ENCODE measurements around the gene PLEKHA7.

Gene PLEKHA7

DNA sequence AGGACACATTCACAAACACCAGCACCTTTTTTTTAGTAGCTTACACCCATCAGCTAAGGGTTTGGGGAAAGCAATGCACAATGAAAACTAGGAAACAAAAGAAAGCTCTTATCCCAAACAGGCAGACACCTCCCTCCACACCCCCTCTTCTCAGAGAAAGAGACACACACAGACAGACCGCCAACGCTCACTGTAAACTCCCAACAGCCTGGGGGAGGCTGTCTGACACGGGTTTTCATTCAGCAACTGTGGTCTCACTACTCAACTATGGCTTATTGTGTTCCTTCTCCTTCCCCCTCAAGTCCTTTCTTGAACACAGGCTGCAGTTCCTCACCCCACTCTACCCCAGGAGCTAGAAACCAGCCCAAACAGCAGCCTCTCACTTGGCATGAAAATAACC lies 152.4 kb downstream of the PLEKHA7 start:
- no peak overlapping the region for H3K4me3 ChIP-seq (replicated peaks in 1 of 2; ENCODE audit: low read depth in 2 of 2, low read length in 2 of 2)
- no peak for DNase-seq (ENCODE audit: low read depth in 2 of 2)
- TF ChIP-seq, protein P1, sequence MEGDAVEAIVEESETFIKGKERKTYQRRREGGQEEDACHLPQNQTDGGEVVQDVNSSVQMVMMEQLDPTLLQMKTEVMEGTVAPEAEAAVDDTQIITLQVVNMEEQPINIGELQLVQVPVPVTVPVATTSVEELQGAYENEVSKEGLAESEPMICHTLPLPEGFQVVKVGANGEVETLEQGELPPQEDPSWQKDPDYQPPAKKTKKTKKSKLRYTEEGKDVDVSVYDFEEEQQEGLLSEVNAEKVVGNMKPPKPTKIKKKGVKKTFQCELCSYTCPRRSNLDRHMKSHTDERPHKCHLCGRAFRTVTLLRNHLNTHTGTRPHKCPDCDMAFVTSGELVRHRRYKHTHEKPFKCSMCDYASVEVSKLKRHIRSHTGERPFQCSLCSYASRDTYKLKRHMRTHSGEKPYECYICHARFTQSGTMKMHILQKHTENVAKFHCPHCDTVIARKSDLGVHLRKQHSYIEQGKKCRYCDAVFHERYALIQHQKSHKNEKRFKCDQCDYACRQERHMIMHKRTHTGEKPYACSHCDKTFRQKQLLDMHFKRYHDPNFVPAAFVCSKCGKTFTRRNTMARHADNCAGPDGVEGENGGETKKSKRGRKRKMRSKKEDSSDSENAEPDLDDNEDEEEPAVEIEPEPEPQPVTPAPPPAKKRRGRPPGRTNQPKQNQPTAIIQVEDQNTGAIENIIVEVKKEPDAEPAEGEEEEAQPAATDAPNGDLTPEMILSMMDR (IDR thresholded peaks at IDR 0.05; ENCODE audit: low read depth, low read length), result no peak

DNA sequence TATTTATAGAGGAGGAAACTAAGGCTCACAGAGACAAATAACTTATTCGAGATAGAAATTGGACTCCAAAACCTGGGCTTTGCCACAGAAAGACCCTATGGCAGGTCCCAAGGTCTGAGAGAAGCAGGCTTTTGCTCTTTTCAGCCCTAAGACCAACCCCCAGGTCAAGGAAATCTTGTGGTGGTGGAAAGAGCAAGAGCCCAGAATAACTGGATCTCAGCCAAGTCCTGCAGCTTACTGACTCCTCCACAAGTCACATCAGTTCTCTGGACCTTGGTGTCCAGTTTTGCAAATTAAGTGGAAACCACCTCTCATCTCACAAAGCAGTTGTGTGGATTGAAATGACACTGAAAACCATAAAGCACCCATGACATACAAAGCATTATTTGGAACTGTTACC lies 153.6 kb downstream of the PLEKHA7 start:
- TF ChIP-seq, protein P1 (IDR thresholded peaks at IDR 0.05; ENCODE audit: low read depth, low read length), result no peak
- no peak overlapping the region for H3K4me3 ChIP-seq (replicated peaks in 1 of 2; ENCODE audit: low read depth in 2 of 2, low read length in 2 of 2)
- DNase-seq (ENCODE audit: low read depth in 2 of 2), result peak in 1 of 2 donors; percentile 18

DNA sequence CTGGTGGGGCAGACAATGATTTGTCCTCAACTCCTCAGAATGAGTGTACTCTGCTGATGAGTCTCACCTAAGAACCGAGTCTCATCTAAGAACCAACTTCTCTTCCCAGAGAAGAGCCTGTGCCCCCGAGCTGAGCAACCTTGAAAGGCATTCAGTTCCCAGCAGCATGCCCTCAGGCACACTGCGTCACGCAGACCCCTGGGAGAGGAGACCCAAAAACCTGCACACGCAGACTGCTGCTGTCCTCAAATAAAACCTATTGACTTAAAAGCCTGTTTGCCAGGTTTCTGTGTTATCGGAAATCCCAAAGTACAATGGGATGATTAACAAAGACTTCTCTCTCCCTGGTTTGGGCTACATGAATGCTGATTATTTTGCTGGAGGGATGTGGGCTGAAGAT lies 154.6 kb downstream of the PLEKHA7 start:
- TF ChIP-seq, protein P1 (IDR thresholded peaks at IDR 0.05; ENCODE audit: low read depth, low read length), result no peak
- no peak overlapping the region for H3K4me3 ChIP-seq (replicated peaks in 1 of 2; ENCODE audit: low read depth in 2 of 2, low read length in 2 of 2)
- DNase-seq (ENCODE audit: low read depth in 2 of 2), result no peak

DNA sequence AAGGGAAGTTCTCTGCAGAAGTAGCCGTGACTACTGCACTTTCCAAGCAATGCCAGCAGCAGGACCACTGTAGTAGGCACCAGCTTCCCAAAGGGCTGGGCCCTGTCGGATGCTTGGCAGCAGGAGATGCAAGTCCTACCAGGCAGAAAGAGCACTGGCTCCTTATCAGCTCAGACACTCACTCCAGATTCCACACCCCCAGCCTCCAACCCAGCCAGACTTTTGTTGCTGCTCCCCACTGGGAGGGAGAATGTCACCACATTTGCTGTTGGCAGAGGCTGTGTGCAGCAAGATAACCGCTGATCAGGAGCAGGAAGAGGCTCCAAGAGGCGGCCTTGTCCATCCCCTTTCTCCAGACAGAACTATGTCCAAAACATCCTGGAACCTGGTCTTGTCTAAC lies 157.0 kb downstream of the PLEKHA7 start:
- TF ChIP-seq, protein P1 (IDR thresholded peaks at IDR 0.05; ENCODE audit: low read depth, low read length), result no peak
- no peak for DNase-seq (ENCODE audit: low read depth in 2 of 2)
- H3K4me3 ChIP-seq (replicated peaks in 1 of 2; ENCODE audit: low read depth in 2 of 2, low read length in 2 of 2), result no peak overlapping the region

DNA sequence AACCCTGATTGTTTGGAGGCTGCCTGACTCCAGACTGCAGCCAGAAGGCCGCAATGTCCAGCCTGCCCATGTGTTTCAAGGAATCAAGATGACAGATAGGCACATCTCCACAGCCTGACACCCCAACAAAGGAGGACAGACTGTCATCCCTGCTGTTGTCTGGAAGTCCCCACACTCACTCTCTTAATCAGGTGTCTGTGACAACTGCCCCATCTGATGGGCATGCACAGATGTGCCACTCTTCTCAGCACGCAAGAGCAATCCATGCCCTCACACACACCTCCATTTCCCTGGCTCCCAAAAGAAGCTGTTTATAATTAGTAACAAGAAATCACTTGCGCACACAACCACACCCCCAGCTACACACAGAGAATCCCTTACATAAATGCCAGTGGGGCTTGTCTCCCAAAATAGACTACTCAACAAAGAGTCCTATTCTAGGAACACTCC lies 158.2 kb downstream of the PLEKHA7 start:
- no peak overlapping the region for H3K4me3 ChIP-seq (replicated peaks in 1 of 2; ENCODE audit: low read depth in 2 of 2, low read length in 2 of 2)
- no peak for DNase-seq (ENCODE audit: low read depth in 2 of 2)
- TF ChIP-seq, protein P1 (IDR thresholded peaks at IDR 0.05; ENCODE audit: low read depth, low read length), result no peak

DNA sequence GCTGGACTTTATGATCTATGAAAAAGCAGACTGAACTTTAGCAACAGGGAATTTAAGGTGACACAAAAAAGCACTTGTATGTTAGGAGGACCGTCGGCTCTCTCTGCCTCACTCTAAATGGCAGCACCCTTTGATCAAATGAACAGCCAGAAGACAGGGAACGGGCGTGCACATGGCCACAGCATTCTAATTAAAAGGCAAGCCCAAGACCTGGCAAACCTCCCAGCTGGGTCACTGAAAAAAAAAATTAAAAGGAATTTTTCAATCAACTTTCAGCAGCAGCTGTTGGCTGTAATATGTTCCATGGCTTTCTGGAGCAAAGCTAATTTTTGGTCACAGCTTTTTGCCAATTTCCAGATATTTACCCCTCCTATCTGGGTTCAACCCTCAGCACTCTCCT lies 159.2 kb downstream of the PLEKHA7 start:
- no peak overlapping the region for H3K4me3 ChIP-seq (replicated peaks in 1 of 2; ENCODE audit: low read depth in 2 of 2, low read length in 2 of 2)
- DNase-seq (ENCODE audit: low read depth in 2 of 2), result no peak
- TF ChIP-seq, protein P1 (IDR thresholded peaks at IDR 0.05; ENCODE audit: low read depth, low read length), result no peak

DNA sequence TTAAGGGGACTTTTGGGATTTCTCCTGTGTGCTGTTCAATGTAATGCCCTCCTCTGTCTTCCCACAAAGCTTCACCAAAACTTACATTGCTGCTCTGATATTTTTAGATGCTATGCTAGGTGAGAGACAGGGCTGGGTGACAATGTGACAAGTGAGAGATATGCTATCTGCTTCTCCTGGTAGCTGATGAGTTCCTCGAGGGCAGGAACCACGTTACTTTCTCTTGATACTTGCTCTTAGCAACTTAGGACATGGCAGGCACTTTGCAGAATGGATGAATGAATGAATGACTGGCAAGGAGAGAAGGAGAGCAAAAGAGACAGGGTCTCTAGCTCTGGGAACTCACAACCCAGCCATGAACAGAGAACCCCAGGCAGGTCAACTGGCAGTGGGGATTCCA lies 160.4 kb downstream of the PLEKHA7 start:
- H3K4me3 ChIP-seq (replicated peaks in 1 of 2; ENCODE audit: low read depth in 2 of 2, low read length in 2 of 2), result no peak overlapping the region
- TF ChIP-seq, protein P1 (IDR thresholded peaks at IDR 0.05; ENCODE audit: low read depth, low read length), result no peak
- DNase-seq (ENCODE audit: low read depth in 2 of 2), result no peak
